ENCODE results near the gene SEMA4G. TPM values are rescaled to one million over a fixed set of nuclear protein-coding genes. Genes with fewer than 3 reads are reported as not detected.

The SEMA4G gene
- total and polyA plus RNA-seq, 2 of the 13 experiments (the other 11 are each of a cell fraction or from before 2014, with no cell fraction given), result 46.2 to 207 TPM

DNA sequence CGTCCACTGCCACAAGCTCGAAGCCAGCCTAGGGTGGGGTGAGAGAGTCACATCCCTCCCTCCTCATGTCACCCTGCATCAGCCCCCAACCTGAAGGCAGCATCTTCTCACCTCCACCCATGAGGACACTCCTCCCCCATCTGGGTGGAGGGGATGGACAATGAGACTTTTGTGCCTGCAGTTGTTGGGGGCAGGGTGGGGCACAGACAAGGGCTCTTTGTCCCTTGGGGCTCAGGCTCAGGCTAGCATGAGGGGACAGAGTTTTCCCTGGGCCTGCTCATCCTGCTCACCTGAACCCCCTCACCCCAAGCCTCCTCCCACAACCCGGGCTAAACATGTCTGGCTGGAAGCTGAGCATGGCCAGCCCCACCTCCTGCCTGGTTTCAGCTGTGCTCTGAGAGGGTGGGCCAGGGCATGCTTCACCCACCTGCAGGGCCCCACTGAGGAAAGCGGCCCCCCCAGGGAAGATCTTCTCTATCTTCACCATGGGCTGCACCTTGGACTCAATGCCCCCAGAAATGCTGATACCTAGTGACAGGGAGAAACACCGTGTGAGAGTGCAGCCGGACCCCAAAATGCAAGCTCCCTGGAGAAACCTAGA lies 39.6 kb downstream of the SEMA4G start (continued):
- TF ChIP-seq UBTF (CRISPR knock-in tag; IDR thresholded peaks at IDR 0.05) (peak; percentile 67), SALL2 (CRISPR knock-in tag; IDR thresholded peaks at IDR 0.05) (no peak; the same call in 1 of the 2 replicates), PPARG (CRISPR knock-in tag; conservative IDR thresholded peaks at IDR 0.05) (0 out of 2 replicates have a peak, but pooled peaks have one; percentile 20), ZNF615 (CRISPR knock-in tag; IDR thresholded peaks at IDR 0.05; ENCODE audit: borderline replicate concordance) (no peak), ZFP36L1 (CRISPR knock-in tag; IDR thresholded peaks at IDR 0.05) (no peak), MTA1 (CRISPR knock-in tag; IDR thresholded peaks at IDR 0.05; ENCODE audit: borderline replicate concordance) (no peak), ZNF776 (CRISPR knock-in tag; IDR thresholded peaks at IDR 0.05) (peak; percentile 76; the same call in 1 of the 2 replicates), MYC (CRISPR knock-in tag; IDR thresholded peaks at IDR 0.05; ENCODE audit: borderline replicate concordance) (peak; percentile 64), XRCC5 (optimal IDR thresholded peaks at IDR 0.05; ENCODE audit: low read length) (peak; percentile 65), ZNF432 (CRISPR knock-in tag; IDR thresholded peaks at IDR 0.05; ENCODE audit: borderline replicate concordance) (no peak), RBM39 (IDR thresholded peaks at IDR 0.05; ENCODE audit: low read depth, low read length, poor library complexity, severe bottlenecking) (peak; percentile 63), ZMAT3 (CRISPR knock-in tag; conservative IDR thresholded peaks at IDR 0.05) (no peak), ZNF850 (CRISPR knock-in tag; conservative IDR thresholded peaks at IDR 0.05) (no peak), CBX1 (IDR thresholded peaks at IDR 0.05; ENCODE audit: low read depth) (peak; percentile 33)
- TF ChIP-seq, protein P1, sequence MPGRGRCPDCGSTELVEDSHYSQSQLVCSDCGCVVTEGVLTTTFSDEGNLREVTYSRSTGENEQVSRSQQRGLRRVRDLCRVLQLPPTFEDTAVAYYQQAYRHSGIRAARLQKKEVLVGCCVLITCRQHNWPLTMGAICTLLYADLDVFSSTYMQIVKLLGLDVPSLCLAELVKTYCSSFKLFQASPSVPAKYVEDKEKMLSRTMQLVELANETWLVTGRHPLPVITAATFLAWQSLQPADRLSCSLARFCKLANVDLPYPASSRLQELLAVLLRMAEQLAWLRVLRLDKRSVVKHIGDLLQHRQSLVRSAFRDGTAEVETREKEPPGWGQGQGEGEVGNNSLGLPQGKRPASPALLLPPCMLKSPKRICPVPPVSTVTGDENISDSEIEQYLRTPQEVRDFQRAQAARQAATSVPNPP (CRISPR knock-in tag; IDR thresholded peaks at IDR 0.05), result no peak
- TF ChIP-seq, protein P2, sequence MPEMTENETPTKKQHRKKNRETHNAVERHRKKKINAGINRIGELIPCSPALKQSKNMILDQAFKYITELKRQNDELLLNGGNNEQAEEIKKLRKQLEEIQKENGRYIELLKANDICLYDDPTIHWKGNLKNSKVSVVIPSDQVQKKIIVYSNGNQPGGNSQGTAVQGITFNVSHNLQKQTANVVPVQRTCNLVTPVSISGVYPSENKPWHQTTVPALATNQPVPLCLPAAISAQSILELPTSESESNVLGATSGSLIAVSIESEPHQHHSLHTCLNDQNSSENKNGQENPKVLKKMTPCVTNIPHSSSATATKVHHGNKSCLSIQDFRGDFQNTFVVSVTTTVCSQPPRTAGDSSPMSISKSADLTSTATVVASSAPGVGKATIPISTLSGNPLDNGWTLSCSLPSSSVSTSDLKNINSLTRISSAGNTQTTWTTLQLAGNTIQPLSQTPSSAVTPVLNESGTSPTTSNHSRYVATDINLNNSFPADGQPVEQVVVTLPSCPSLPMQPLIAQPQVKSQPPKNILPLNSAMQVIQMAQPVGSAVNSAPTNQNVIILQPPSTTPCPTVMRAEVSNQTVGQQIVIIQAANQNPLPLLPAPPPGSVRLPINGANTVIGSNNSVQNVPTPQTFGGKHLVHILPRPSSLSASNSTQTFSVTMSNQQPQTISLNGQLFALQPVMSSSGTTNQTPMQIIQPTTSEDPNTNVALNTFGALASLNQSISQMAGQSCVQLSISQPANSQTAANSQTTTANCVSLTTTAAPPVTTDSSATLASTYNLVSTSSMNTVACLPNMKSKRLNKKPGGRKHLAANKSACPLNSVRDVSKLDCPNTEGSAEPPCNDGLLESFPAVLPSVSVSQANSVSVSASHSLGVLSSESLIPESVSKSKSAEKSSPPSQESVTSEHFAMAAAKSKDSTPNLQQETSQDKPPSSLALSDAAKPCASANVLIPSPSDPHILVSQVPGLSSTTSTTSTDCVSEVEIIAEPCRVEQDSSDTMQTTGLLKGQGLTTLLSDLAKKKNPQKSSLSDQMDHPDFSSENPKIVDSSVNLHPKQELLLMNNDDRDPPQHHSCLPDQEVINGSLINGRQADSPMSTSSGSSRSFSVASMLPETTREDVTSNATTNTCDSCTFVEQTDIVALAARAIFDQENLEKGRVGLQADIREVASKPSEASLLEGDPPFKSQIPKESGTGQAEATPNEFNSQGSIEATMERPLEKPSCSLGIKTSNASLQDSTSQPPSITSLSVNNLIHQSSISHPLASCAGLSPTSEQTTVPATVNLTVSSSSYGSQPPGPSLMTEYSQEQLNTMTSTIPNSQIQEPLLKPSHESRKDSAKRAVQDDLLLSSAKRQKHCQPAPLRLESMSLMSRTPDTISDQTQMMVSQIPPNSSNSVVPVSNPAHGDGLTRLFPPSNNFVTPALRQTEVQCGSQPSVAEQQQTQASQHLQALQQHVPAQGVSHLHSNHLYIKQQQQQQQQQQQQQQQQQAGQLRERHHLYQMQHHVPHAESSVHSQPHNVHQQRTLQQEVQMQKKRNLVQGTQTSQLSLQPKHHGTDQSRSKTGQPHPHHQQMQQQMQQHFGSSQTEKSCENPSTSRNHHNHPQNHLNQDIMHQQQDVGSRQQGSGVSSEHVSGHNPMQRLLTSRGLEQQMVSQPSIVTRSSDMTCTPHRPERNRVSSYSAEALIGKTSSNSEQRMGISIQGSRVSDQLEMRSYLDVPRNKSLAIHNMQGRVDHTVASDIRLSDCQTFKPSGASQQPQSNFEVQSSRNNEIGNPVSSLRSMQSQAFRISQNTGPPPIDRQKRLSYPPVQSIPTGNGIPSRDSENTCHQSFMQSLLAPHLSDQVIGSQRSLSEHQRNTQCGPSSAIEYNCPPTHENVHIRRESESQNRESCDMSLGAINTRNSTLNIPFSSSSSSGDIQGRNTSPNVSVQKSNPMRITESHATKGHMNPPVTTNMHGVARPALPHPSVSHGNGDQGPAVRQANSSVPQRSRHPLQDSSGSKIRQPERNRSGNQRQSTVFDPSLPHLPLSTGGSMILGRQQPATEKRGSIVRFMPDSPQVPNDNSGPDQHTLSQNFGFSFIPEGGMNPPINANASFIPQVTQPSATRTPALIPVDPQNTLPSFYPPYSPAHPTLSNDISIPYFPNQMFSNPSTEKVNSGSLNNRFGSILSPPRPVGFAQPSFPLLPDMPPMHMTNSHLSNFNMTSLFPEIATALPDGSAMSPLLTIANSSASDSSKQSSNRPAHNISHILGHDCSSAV (CRISPR knock-in tag; IDR thresholded peaks at IDR 0.05; ENCODE audit: borderline replicate concordance), result no peak
